ENCODE results near the gene CDK19. TPM values are rescaled to one million over a fixed set of nuclear protein-coding genes. Genes with fewer than 3 reads are reported as not detected.

CDK19 gene
- total and polyA plus RNA-seq, 2 of the 4 experiments (the other 2 are of a cell fraction), result 6.0 to 6.8 TPM

GRCh38 chr6:110858562-110859214 lies 43.4 kb upstream of the CDK19 start:
- H3K9me3 ChIP-seq (ENCODE audit: control insufficient read depth, insufficient read depth, low read length), result no peaks in the 10 kb centered on the region
- no peak overlapping the region for H3K23ac ChIP-seq (ENCODE audit: low read depth, low read length)
- H3K27me3 ChIP-seq (ENCODE audit: control insufficient read depth, insufficient read depth, low read length), result no peaks in the 10 kb centered on the region
- no peak overlapping the region for H3K4me2 ChIP-seq (ENCODE audit: low read depth, low read length)
- no peaks in the 10 kb centered on the region for H3K9me1 ChIP-seq (ENCODE audit: insufficient read depth, low read length)
- WGBS, 2 experiments (ENCODE audit: extremely low coverage in 2 of 2, insufficient read length in 1 of 2), result 97% methylated on average over 11 of the region's 31 CpGs; no CpG with 5 or more reads in 1 of the 2 experiments
- H2BK5ac ChIP-seq (ENCODE audit: low read depth, low read length, poor library complexity, severe bottlenecking), result no peak overlapping the region
- no peaks in the 10 kb centered on the region for H4K20me1 ChIP-seq (ENCODE audit: insufficient read depth, low read length)
- in situ Hi-C loops (cut with MboI; ENCODE audit: low sequenced_read_pairs), result no loop called here
- H2AK9ac ChIP-seq (replicated peaks; ENCODE audit: low read depth, low read length, poor library complexity), result no peak overlapping the region
- no peak overlapping the region for H2AK5ac ChIP-seq (ENCODE audit: low read depth, low read length)
- intact Hi-C loops (cut with micrococcal nuclease), result no loop called here
- H3K4me3 ChIP-seq (ENCODE audit: insufficient read depth, low read depth, low read length), result no peak overlapping the region
- H3K79me1 ChIP-seq (ENCODE audit: low read depth in 1 of 2, low read length in 2 of 2), result no peaks in the 10 kb centered on the region
- no peaks in the 10 kb centered on the region for H3K4me1 ChIP-seq (ENCODE audit: control insufficient read depth, insufficient read depth, low read length)
- H4K8ac ChIP-seq (ENCODE audit: low read depth in 2 of 2, low read length in 2 of 2), result no peak overlapping the region
- ChIA-PET POLR2A (ENCODE audit: unreplicated experiment) (no interaction called here), CTCF (no interaction called here)
- no peak overlapping the region for H2BK20ac ChIP-seq (ENCODE audit: low read depth, low read length)
- H3K56ac ChIP-seq (ENCODE audit: extremely low read depth, insufficient read depth, low read length), result no peak overlapping the region
- H2AFZ ChIP-seq (replicated peaks; ENCODE audit: low read length, poor library complexity), result no peak overlapping the region
- no peak overlapping the region for H3K18ac ChIP-seq (ENCODE audit: low read depth, low read length)
- BruUV-seq (replicated peaks), result no TSS peak
- H2BK15ac ChIP-seq (ENCODE audit: low read depth, low read length), result no peak overlapping the region
- no peak for ATAC-seq (ENCODE audit: low read depth)
- no peak overlapping the region for H3K4ac ChIP-seq (ENCODE audit: low read depth, low read length)
- no peak overlapping the region for H3K9ac ChIP-seq (ENCODE audit: low read depth, low read length)
- no peak overlapping the region for H2BK120ac ChIP-seq (ENCODE audit: low read depth, low read length)
- H4K91ac ChIP-seq (ENCODE audit: insufficient read depth, low read depth, low read length), result no peak overlapping the region
- no peak overlapping the region for H3K27ac ChIP-seq (ENCODE audit: insufficient read depth, low read length)
- no peak overlapping the region for H3K14ac ChIP-seq (replicated peaks; ENCODE audit: low read depth, low read length)
- H4K5ac ChIP-seq (ENCODE audit: low read depth, low read length), result no peak overlapping the region
- dilution Hi-C loops (cut with HindIII; ENCODE audit: low sequenced_read_pairs, unreplicated experiment), result no loop called here
- no peak for DNase-seq
- no peaks in the 10 kb centered on the region for H3K36me3 ChIP-seq (ENCODE audit: control insufficient read depth, insufficient read depth, low read length)
- no peak for TF ChIP-seq ELK1 (IDR thresholded peaks at IDR 0.05; ENCODE audit: borderline replicate concordance, low read depth, low read length)

Measured in IMR-90 (cell line).